ENCODE data around the gene MRPS9.

The MRPS9 gene

GRCh38 chr2:105057005-105057404 is 19.1 kb downstream of the MRPS9 start:
- H4K8ac ChIP-seq (ENCODE audit: low read depth, low read length) = no peak overlapping the region
- H3K23ac ChIP-seq (ENCODE audit: low read length) = no peak overlapping the region
- H2BK5ac ChIP-seq (ENCODE audit: low read length) = no peak overlapping the region
- H3K36me3 ChIP-seq (ENCODE audit: control insufficient read depth, insufficient read depth, low read length) = no peaks in the 10 kb centered on the region
- H3K79me1 ChIP-seq (ENCODE audit: low read length) = peaks cover 3% of the 10 kb centered on the region
- peaks cover 1% of the 10 kb centered on the region for H3K4me1 ChIP-seq (ENCODE audit: control insufficient read depth, low read depth, low read length)
- H3K4me2 ChIP-seq (ENCODE audit: low read length) = no peak overlapping the region
- DNase-seq = no peak
- H2BK120ac ChIP-seq (ENCODE audit: low read depth, low read length) = no peak overlapping the region
- no peak overlapping the region for H3K18ac ChIP-seq (ENCODE audit: low read length)
- H3K27me3 ChIP-seq (ENCODE audit: insufficient read depth, low read length, poor library complexity) = no peaks in the 10 kb centered on the region
- peaks cover 4% of the 10 kb centered on the region for H3K79me2 ChIP-seq (ENCODE audit: control insufficient read depth, insufficient read depth, low read length)
- no peak overlapping the region for H3K56ac ChIP-seq (ENCODE audit: low read length)
- no peak overlapping the region for H4K5ac ChIP-seq (ENCODE audit: low read length)
- no peak overlapping the region for H3K9ac ChIP-seq (ENCODE audit: low read length)
- H2AK5ac ChIP-seq (ENCODE audit: low read length) = no peak overlapping the region
- H3K4ac ChIP-seq (ENCODE audit: low read depth, low read length) = no peak overlapping the region
- no peak overlapping the region for H2BK15ac ChIP-seq (replicated peaks; ENCODE audit: low read depth)
- no peak overlapping the region for H3K27ac ChIP-seq (ENCODE audit: low read depth, low read length)
- WGBS (ENCODE audit: extremely low coverage, insufficient coverage, low lambda C conversion rate) = no CpG with 5 or more reads among the region's 1 CpG
- no peak overlapping the region for H3K4me3 ChIP-seq (ENCODE audit: low read length)

GRCh38 chr2:105061560-105061959 is 23.7 kb downstream of the MRPS9 start:
- Histone ChIP-seq H3K23ac (ENCODE audit: low read length) (no peak overlapping the region), H2AK5ac (ENCODE audit: low read length) (no peak overlapping the region), H3K4me2 (ENCODE audit: low read length) (no peak overlapping the region), H3K27ac (ENCODE audit: low read depth, low read length) (no peak overlapping the region), H3K18ac (ENCODE audit: low read length) (no peak overlapping the region), H3K27me3 (ENCODE audit: insufficient read depth, low read length, poor library complexity) (no peaks in the 10 kb centered on the region), H3K4me3 (ENCODE audit: low read length) (no peak overlapping the region), H3K4ac (ENCODE audit: low read depth, low read length) (no peak overlapping the region), H4K5ac (ENCODE audit: low read length) (no peak overlapping the region), H2BK15ac (replicated peaks; ENCODE audit: low read depth) (no peak overlapping the region), H3K79me1 (ENCODE audit: low read length) (peaks cover 3% of the 10 kb centered on the region), H2BK5ac (ENCODE audit: low read length) (no peak overlapping the region), H3K36me3 (ENCODE audit: control insufficient read depth, insufficient read depth, low read length) (no peaks in the 10 kb centered on the region), H3K4me1 (ENCODE audit: control insufficient read depth, low read depth, low read length) (no peaks in the 10 kb centered on the region), H3K79me2 (ENCODE audit: control insufficient read depth, insufficient read depth, low read length) (no peaks in the 10 kb centered on the region), H3K56ac (ENCODE audit: low read length) (no peak overlapping the region), H2BK120ac (ENCODE audit: low read depth, low read length) (no peak overlapping the region), H3K9ac (ENCODE audit: low read length) (no peak overlapping the region), H4K8ac (ENCODE audit: low read depth, low read length) (no peak overlapping the region)
- no peak for DNase-seq
- WGBS (ENCODE audit: extremely low coverage, insufficient coverage, low lambda C conversion rate) = no CpG with 5 or more reads among the region's 3 CpGs

DNA sequence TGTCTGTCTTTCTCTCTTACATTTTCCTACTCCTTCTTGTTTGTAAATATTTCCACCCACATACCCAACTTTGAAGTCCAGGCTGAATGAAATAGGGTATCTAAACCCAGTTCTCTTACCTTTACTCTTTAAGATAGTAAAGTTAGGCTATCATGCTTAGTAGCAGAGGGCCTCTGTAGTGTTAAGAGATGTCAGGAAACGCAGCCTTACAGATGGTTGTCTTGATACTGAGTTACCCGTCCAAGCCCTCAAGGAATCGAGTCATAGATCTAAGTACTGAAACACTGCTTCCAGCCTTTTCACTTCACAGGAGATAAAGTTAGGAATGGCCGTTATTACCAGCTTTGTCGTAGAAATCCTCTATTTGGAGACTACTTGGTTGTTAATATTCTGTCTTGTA is 24.3 kb downstream of the MRPS9 start:
- H3K27ac ChIP-seq (ENCODE audit: low read depth, low read length) = no peak overlapping the region
- H3K27me3 ChIP-seq (ENCODE audit: insufficient read depth, low read length, poor library complexity) = no peaks in the 10 kb centered on the region
- H4K8ac ChIP-seq (ENCODE audit: low read depth, low read length) = no peak overlapping the region
- H3K79me1 ChIP-seq (ENCODE audit: low read length) = peaks cover 3% of the 10 kb centered on the region
- peaks cover 1% of the 10 kb centered on the region for H3K79me2 ChIP-seq (ENCODE audit: control insufficient read depth, insufficient read depth, low read length)
- H2BK5ac ChIP-seq (ENCODE audit: low read length) = no peak overlapping the region
- H3K56ac ChIP-seq (ENCODE audit: low read length) = no peak overlapping the region
- no peak for DNase-seq
- H3K36me3 ChIP-seq (ENCODE audit: control insufficient read depth, insufficient read depth, low read length) = no peaks in the 10 kb centered on the region
- H3K4me2 ChIP-seq (ENCODE audit: low read length) = no peak overlapping the region
- H2AK5ac ChIP-seq (ENCODE audit: low read length) = no peak overlapping the region
- H3K9ac ChIP-seq (ENCODE audit: low read length) = no peak overlapping the region
- H4K5ac ChIP-seq (ENCODE audit: low read length) = no peak overlapping the region
- no CpG with 5 or more reads among the region's 5 CpGs for WGBS (ENCODE audit: extremely low coverage, insufficient coverage, low lambda C conversion rate)
- H2BK15ac ChIP-seq (replicated peaks; ENCODE audit: low read depth) = no peak overlapping the region
- H3K4me3 ChIP-seq (ENCODE audit: low read length) = no peak overlapping the region
- H3K18ac ChIP-seq (ENCODE audit: low read length) = no peak overlapping the region
- no peak overlapping the region for H3K23ac ChIP-seq (ENCODE audit: low read length)
- no peak overlapping the region for H2BK120ac ChIP-seq (ENCODE audit: low read depth, low read length)
- no peak overlapping the region for H3K4ac ChIP-seq (ENCODE audit: low read depth, low read length)
- no peaks in the 10 kb centered on the region for H3K4me1 ChIP-seq (ENCODE audit: control insufficient read depth, low read depth, low read length)

GRCh38 chr2:105068387-105068786 is 30.5 kb downstream of the MRPS9 start:
- WGBS (ENCODE audit: extremely low coverage, insufficient coverage, low lambda C conversion rate) = no CpG with 5 or more reads among the region's 1 CpG
- DNase-seq = no peak

GRCh38 chr2:105068875-105069274 is 31.0 kb downstream of the MRPS9 start:
- Histone ChIP-seq H2BK120ac (ENCODE audit: low read depth, low read length) (no peak overlapping the region), H2BK15ac (replicated peaks; ENCODE audit: low read depth) (no peak overlapping the region), H3K4ac (ENCODE audit: low read depth, low read length) (no peak overlapping the region), H4K8ac (ENCODE audit: low read depth, low read length) (no peak overlapping the region), H3K4me1 (ENCODE audit: control insufficient read depth, low read depth, low read length) (peaks cover 3% of the 10 kb centered on the region), H3K23ac (ENCODE audit: low read length) (no peak overlapping the region), H3K4me3 (ENCODE audit: low read length) (no peak overlapping the region), H3K27ac (ENCODE audit: low read depth, low read length) (no peak overlapping the region), H3K9ac (ENCODE audit: low read length) (no peak overlapping the region), H3K79me1 (ENCODE audit: low read length) (peaks cover 9% of the 10 kb centered on the region), H3K36me3 (ENCODE audit: control insufficient read depth, insufficient read depth, low read length) (no peaks in the 10 kb centered on the region), H4K5ac (ENCODE audit: low read length) (no peak overlapping the region), H3K4me2 (ENCODE audit: low read length) (no peak overlapping the region), H3K27me3 (ENCODE audit: insufficient read depth, low read length, poor library complexity) (no peaks in the 10 kb centered on the region), H3K18ac (ENCODE audit: low read length) (no peak overlapping the region), H2AK5ac (ENCODE audit: low read length) (no peak overlapping the region), H3K79me2 (ENCODE audit: control insufficient read depth, insufficient read depth, low read length) (peaks cover 7% of the 10 kb centered on the region), H2BK5ac (ENCODE audit: low read length) (no peak overlapping the region), H3K56ac (ENCODE audit: low read length) (no peak overlapping the region)
- WGBS (ENCODE audit: extremely low coverage, insufficient coverage, low lambda C conversion rate) = no CpG with 5 or more reads among the region's 5 CpGs
- DNase-seq = no peak

More at GRCh38 chr2:105068387-105068786, 30.5 kb downstream of the MRPS9 start:
- Histone ChIP-seq H2BK120ac (ENCODE audit: low read depth, low read length) (no peak overlapping the region), H3K27me3 (ENCODE audit: insufficient read depth, low read length, poor library complexity) (no peaks in the 10 kb centered on the region), H4K8ac (ENCODE audit: low read depth, low read length) (no peak overlapping the region), H2AK5ac (ENCODE audit: low read length) (no peak overlapping the region), H3K79me2 (ENCODE audit: control insufficient read depth, insufficient read depth, low read length) (peaks cover 7% of the 10 kb centered on the region), H3K4me3 (ENCODE audit: low read length) (no peak overlapping the region), H3K18ac (ENCODE audit: low read length) (no peak overlapping the region), H4K5ac (ENCODE audit: low read length) (no peak overlapping the region), H3K79me1 (ENCODE audit: low read length) (peaks cover 9% of the 10 kb centered on the region), H3K4me1 (ENCODE audit: control insufficient read depth, low read depth, low read length) (peaks cover 3% of the 10 kb centered on the region), H3K4me2 (ENCODE audit: low read length) (no peak overlapping the region), H3K23ac (ENCODE audit: low read length) (no peak overlapping the region), H3K36me3 (ENCODE audit: control insufficient read depth, insufficient read depth, low read length) (no peaks in the 10 kb centered on the region), H2BK5ac (ENCODE audit: low read length) (no peak overlapping the region), H3K9ac (ENCODE audit: low read length) (no peak overlapping the region), H3K56ac (ENCODE audit: low read length) (no peak overlapping the region), H2BK15ac (replicated peaks; ENCODE audit: low read depth) (no peak overlapping the region), H3K27ac (ENCODE audit: low read depth, low read length) (no peak overlapping the region), H3K4ac (ENCODE audit: low read depth, low read length) (no peak overlapping the region)
